ENCODE measurements around the gene RRP9. TPM values are rescaled to one million over a fixed set of nuclear protein-coding genes. Genes with fewer than 3 reads are reported as not detected.

The RRP9 gene
- total and polyA plus RNA-seq, 12 donors = 13.4 to 39.8 (median 20.5) TPM

GRCh38 chr3:51897391-51897790, 44.3 kb downstream of the RRP9 start:
- Histone ChIP-seq H3K36me3 (replicated peaks in 1 of 2) (no peaks in the 10 kb centered on the region), H3K27me3 (no peaks in the 10 kb centered on the region), H3K4me3 (no peak overlapping the region), H3K27ac (no peak overlapping the region), H3K4me1 (replicated peaks in 1 of 2) (no peaks in the 10 kb centered on the region), H3K9me3 (replicated peaks in 1 of 3) (no peaks in the 10 kb centered on the region)
- intact Hi-C loops (cut with DNase I) = no loop called here
- DNase-seq = no peak
- WGBS, 4 donors = 75 to 93% (median 81%) methylated on average over 15 of the region's 15 CpGs
- TF ChIP-seq CTCF (IDR thresholded peaks at IDR 0.05) (no peak), POLR2A (IDR thresholded peaks at IDR 0.05) (no peak)

GRCh38 chr3:51896607-51897305, 44.9 kb downstream of the RRP9 start:
- Histone ChIP-seq H3K27me3 (no peaks in the 10 kb centered on the region), H3K4me1 (replicated peaks in 1 of 2) (no peaks in the 10 kb centered on the region), H3K36me3 (replicated peaks in 1 of 2) (no peaks in the 10 kb centered on the region), H3K4me3 (no peak overlapping the region), H3K27ac (no peak overlapping the region), H3K9me3 (replicated peaks in 1 of 3) (no peaks in the 10 kb centered on the region)
- 83 to 89% (median 86%) methylated on average over 10 of the region's 10 CpGs for WGBS, 4 donors
- TF ChIP-seq POLR2A (IDR thresholded peaks at IDR 0.05) (no peak), CTCF (IDR thresholded peaks at IDR 0.05) (no peak)
- DNase-seq = no peak
- intact Hi-C loops (cut with DNase I) = no loop called here

GRCh38 chr3:51894939-51895338, 46.8 kb downstream of the RRP9 start:
- H3K4me1 ChIP-seq (replicated peaks in 1 of 2) = no peaks in the 10 kb centered on the region
- TF ChIP-seq POLR2A (IDR thresholded peaks at IDR 0.05) = no peak
- no peak for TF ChIP-seq CTCF (IDR thresholded peaks at IDR 0.05)
- H3K9me3 ChIP-seq (replicated peaks in 1 of 3) = no peaks in the 10 kb centered on the region
- no peaks in the 10 kb centered on the region for H3K36me3 ChIP-seq (replicated peaks in 1 of 2)
- DNase-seq = no peak
- no peaks in the 10 kb centered on the region for H3K27me3 ChIP-seq
- no peak overlapping the region for H3K27ac ChIP-seq
- intact Hi-C loops (cut with DNase I) = no loop called here
- 89 to 100% (median 94%) methylated on average over 3 to 16 of the region's 16 CpGs for WGBS, 4 donors
- no peak overlapping the region for H3K4me3 ChIP-seq

- Histone ChIP-seq H3K4me1 (replicated peaks in 1 of 2) (no peaks in the 10 kb centered on the region), H3K27me3 (no peaks in the 10 kb centered on the region), H3K36me3 (replicated peaks in 1 of 2) (no peaks in the 10 kb centered on the region), H3K27ac (no peak overlapping the region), H3K9me3 (replicated peaks in 1 of 3) (no peaks in the 10 kb centered on the region), H3K4me3 (no peak overlapping the region)
- 68 to 80% (median 74%) methylated on average over 3 to 4 of the region's 4 CpGs for WGBS, 4 donors
- intact Hi-C loops (cut with DNase I) = no loop called here
- no peak for DNase-seq
- TF ChIP-seq POLR2A (IDR thresholded peaks at IDR 0.05) (no peak), CTCF (IDR thresholded peaks at IDR 0.05) (no peak)
Observed at GRCh38 chr3:51894391-51894790, 47.3 kb downstream of the RRP9 start.

Data from adrenal gland (tissue), 12 donors.